Erythroblast (primary cell): Measurements from ENCODE around the gene MAP7D3.

Experiments
- GATA1 ChIP-seq: IDR thresholded peaks from 2 replicates; pipeline ENCODE4 v1.6.1; 2011; ENCODE audit warnings: low read depth, mild to moderate bottlenecking, control low read depth, low read length, moderate library complexity
- POLR2A ChIP-seq: IDR thresholded peaks from 2 replicates; pipeline ENCODE4 v1.6.1; 2011; ENCODE audit warnings: mild to moderate bottlenecking, low read length

DNA sequence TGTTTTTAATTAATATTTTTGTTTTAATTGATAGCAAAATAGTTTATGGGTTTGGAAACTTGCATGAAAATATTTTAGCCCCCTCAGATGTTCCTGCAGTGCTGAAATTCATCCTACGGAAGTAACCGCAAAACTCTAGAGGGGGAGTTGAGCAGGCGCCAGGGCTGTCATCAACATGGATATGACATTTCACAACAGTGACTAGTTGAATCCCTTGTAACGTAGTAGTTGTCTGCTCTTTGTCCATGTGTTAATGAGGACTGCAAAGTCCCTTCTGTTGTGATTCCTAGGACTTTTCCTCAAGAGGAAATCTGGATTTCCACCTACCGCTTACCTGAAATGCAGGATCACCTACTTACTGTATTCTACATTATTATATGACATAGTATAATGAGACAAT is 40.4 kb downstream of the MAP7D3 start:
- TF ChIP-seq POLR2A (no peak), GATA1 (no peak)
